Epithelial cell of proximal tubule (primary cell): ENCODE data around the gene TOMM70. TPM values are rescaled to one million over a fixed set of nuclear protein-coding genes. Genes with fewer than 3 reads are reported as not detected.
"Not testable (repeated sequence)": the region's sequence is repeated elsewhere in the genome, so short reads cannot be mapped to it uniquely, and the experiment has no call there.

Source experiments
- DNase-seq: peaks from one replicate; pipeline ENCODE4 v3.0.0-alpha.2; 2011; ENCODE audit warnings: low read depth
- H3K4me3 ChIP-seq: 2 replicates; pipeline ENCODE4 v1.5.1; 2011; ENCODE audit warnings: low read depth, mild to moderate bottlenecking, low read length
- CTCF ChIP-seq: conservative IDR thresholded peaks from 2 replicates; pipeline ENCODE4 v1.5.1; 2012; ENCODE audit warnings: low read depth, mild to moderate bottlenecking, low read length
- total RNA-seq: library from RNA; depleted of rRNA; stranded (reverse); fragments of >200 nt; gene quantifications from 2 replicates; pipeline ENCODE4 v1.2.3, GENCODE V29; 2015

Gene TOMM70
- total RNA-seq, 1 donor from 2014 or later, result 27.5 TPM

- peak; percentile 68 for DNase-seq
- H3K4me3 ChIP-seq, result no peak overlapping the region
- no peak for TF ChIP-seq CTCF
Measured at GRCh38 chr3:100358413-100358812, 42.5 kb downstream of the TOMM70 start.

- TF ChIP-seq CTCF, result no peak
- H3K4me3 ChIP-seq, result no peak overlapping the region
- no peak for DNase-seq
Measured at GRCh38 chr3:100354850-100355249, 46.0 kb downstream of the TOMM70 start.

- TF ChIP-seq CTCF, result no peak
- peak; percentile 49 for DNase-seq
- H3K4me3 ChIP-seq, result no peak overlapping the region
Measured at GRCh38 chr3:100352296-100353231, 48.3 kb downstream of the TOMM70 start.

GRCh38 chr3:100351770-100352169 is 49.1 kb downstream of the TOMM70 start:
- not testable (repeated sequence) for DNase-seq, H3K4me3 ChIP-seq

- H3K4me3 ChIP-seq, result no peak overlapping the region
- no peak for DNase-seq
- TF ChIP-seq CTCF, result no peak
Measured at GRCh38 chr3:100348727-100349126, 52.2 kb downstream of the TOMM70 start.

GRCh38 chr3:100340527-100340926 is 60.4 kb downstream of the TOMM70 start:
- TF ChIP-seq CTCF, result no peak
- no peak for DNase-seq
- no peak overlapping the region for H3K4me3 ChIP-seq

GRCh38 chr3:100339786-100340185 is 61.1 kb downstream of the TOMM70 start:
- no peak for DNase-seq

More at GRCh38 chr3:100339786-100340185, 61.1 kb downstream of the TOMM70 start:
- no peak overlapping the region for H3K4me3 ChIP-seq
- no peak for TF ChIP-seq CTCF
